CD4-positive, alpha-beta memory T cell (primary cell): Measurements from ENCODE around the gene KCND2. TPM values are rescaled to one million over a fixed set of nuclear protein-coding genes. Genes with fewer than 3 reads are reported as not detected.

Experiments
- CTCF ChIA-PET: fragments of 350-600 bp; sonication (Branson Sonifier 250); formaldehyde crosslinking; loops from one replicate; lab custom pipeline; 2021; ENCODE audit warnings: inconsistent platforms; ENCODE audit not compliant: partially characterized antibody; lab: Charles Lee
- POLR2A ChIA-PET: fragments of 350-600 bp; sonication (Branson Sonifier 250); formaldehyde crosslinking; loops from one replicate; lab custom pipeline; 2021; ENCODE audit not compliant: partially characterized antibody; lab: Charles Lee
- DNase-seq, 5 donors: peaks; one replicate each; pipeline versions ENCODE4 v3.0.0 to v3.0.0-alpha.2; 2020 to 2022; ENCODE audit warnings: mixed read lengths in 1 of 5
- H3K27ac ChIP-seq: one replicate; pipeline ENCODE4 v1.7.0; 2013; ENCODE audit warnings: low read depth, low read length
- H3K27me3 ChIP-seq: 2 replicates; pipeline ENCODE4 v1.7.0; 2013; ENCODE audit warnings: mild to moderate bottlenecking, low read length, moderate library complexity; ENCODE audit not compliant: insufficient read depth
- H3K36me3 ChIP-seq: 2 replicates; pipeline ENCODE4 v1.7.0; 2013; ENCODE audit warnings: mild to moderate bottlenecking, low read length, moderate library complexity; ENCODE audit not compliant: insufficient read depth
- H3K4me1 ChIP-seq: 2 replicates; pipeline ENCODE4 v1.7.0; 2013; ENCODE audit warnings: mild to moderate bottlenecking, low read length, moderate library complexity; ENCODE audit not compliant: insufficient read depth
- H3K4me3 ChIP-seq, 2 donors: one replicate each; pipeline ENCODE4 v1.7.0; 2013; ENCODE audit warnings: low read length in 2 of 2, mild to moderate bottlenecking in 1 of 2
- H3K9me3 ChIP-seq, 2 donors: one replicate each; pipeline ENCODE4 v1.7.0; 2013; ENCODE audit warnings: low read length in 2 of 2, control low read depth in 1 of 2; ENCODE audit not compliant: control insufficient read depth in 1 of 2
- H3K27ac Mint-ChIP-seq, 7 donors: one replicate each; pipeline ENCODE4 v1.8.0; 2020 to 2021; ENCODE audit warnings: mixed read lengths in 7 of 7, mild to moderate bottlenecking in 6 of 7, inconsistent platforms in 3 of 7, moderate library complexity in 3 of 7
- H3K27me3 Mint-ChIP-seq, 2 donors: one replicate each; pipeline ENCODE4 v1.8.0; 2020 to 2021; ENCODE audit warnings: mixed read lengths in 2 of 2
- H3K36me3 Mint-ChIP-seq, 2 donors: one replicate each; pipeline ENCODE4 v1.8.0; 2020 to 2021; ENCODE audit warnings: mixed read lengths in 2 of 2, inconsistent platforms in 1 of 2, mild to moderate bottlenecking in 1 of 2
- H3K4me1 Mint-ChIP-seq, 4 donors: one replicate each; pipeline ENCODE4 v1.8.0; 2020 to 2021; ENCODE audit warnings: mixed read lengths in 4 of 4, mild to moderate bottlenecking in 1 of 4
- H3K4me3 Mint-ChIP-seq, 8 donors: one replicate each; pipeline ENCODE4 v1.8.0; 2020 to 2021; ENCODE audit warnings: mixed read lengths in 8 of 8, mild to moderate bottlenecking in 7 of 8, moderate library complexity in 6 of 8, inconsistent platforms in 3 of 8
- H3K9me3 Mint-ChIP-seq, 8 donors: one replicate each; pipeline ENCODE4 v1.8.0; 2020 to 2021; ENCODE audit warnings: mixed read lengths in 8 of 8, mild to moderate bottlenecking in 5 of 8, inconsistent platforms in 3 of 8, moderate library complexity in 1 of 8
- intact Hi-C: fragments of 100-400 bp; cut with micrococcal nuclease; formaldehyde crosslinking; loops from one replicate; pipeline ENCODE4 v1.15.1; 2023
- polyA plus RNA-seq, 2 donors: library from polyadenylated mRNA; unstranded; fragments of 300-500 nt; fragmentation: Illumina TruSeq; gene quantifications; one replicate each; pipeline ENCODE4 v1.2.3, GENCODE V29; 2021
- total RNA-seq, 2 experiments: library from RNA; stranded (reverse); gene quantifications; one replicate each; pipeline ENCODE4 v1.2.3, GENCODE V29; 2021

KCND2 gene
- total and polyA plus RNA-seq, 4 experiments from 2014 or later = not detected

GRCh38 chr7:120665068-120665467, 392.1 kb downstream of the KCND2 start:
- Mint-ChIP-seq H3K27ac (no peak overlapping the region), H3K9me3 (peaks cover 0 to 2% (median 0%) of the 10 kb centered on the region in 8 donors), H3K4me3 (no peak overlapping the region), H3K36me3 (no peaks in the 10 kb centered on the region), H3K27me3 (no peaks in the 10 kb centered on the region), H3K4me1 (no peaks in the 10 kb centered on the region)
- no peaks in the 10 kb centered on the region for H3K4me1 ChIP-seq
- no peaks in the 10 kb centered on the region for H3K27me3 ChIP-seq
- CTCF ChIA-PET = no interaction called here
- H3K9me3 ChIP-seq = no peaks in the 10 kb centered on the region
- no peaks in the 10 kb centered on the region for H3K36me3 ChIP-seq
- intact Hi-C loops = no loop called here
- POLR2A ChIA-PET = no interaction called here
- no peak overlapping the region for H3K4me3 ChIP-seq
- H3K27ac ChIP-seq = no peak overlapping the region
- DNase-seq = no peak

- Mint-ChIP-seq H3K4me1 (no peaks in the 10 kb centered on the region), H3K9me3 (peaks cover 0 to 4% (median 0%) of the 10 kb centered on the region in 8 donors), H3K27ac (no peak overlapping the region), H3K36me3 (no peaks in the 10 kb centered on the region), H3K27me3 (no peaks in the 10 kb centered on the region), H3K4me3 (no peak overlapping the region)
- Histone ChIP-seq H3K27me3 (no peaks in the 10 kb centered on the region), H3K9me3 (no peaks in the 10 kb centered on the region), H3K36me3 (no peaks in the 10 kb centered on the region), H3K4me3 (no peak overlapping the region), H3K4me1 (no peaks in the 10 kb centered on the region), H3K27ac (no peak overlapping the region)
- CTCF ChIA-PET = no interaction called here
- intact Hi-C loops = no loop called here
- DNase-seq = no peak
- POLR2A ChIA-PET = interaction anchor here (0.6 kb wide), 1 partner anchor 16 kb away, joined by 4 read pairs; no protein-coding TSS in a partner anchor
Measured at GRCh38 chr7:120675076-120675475, 402.1 kb downstream of the KCND2 start.

- Mint-ChIP-seq H3K4me1 (no peaks in the 10 kb centered on the region), H3K27ac (no peak overlapping the region), H3K27me3 (no peaks in the 10 kb centered on the region), H3K4me3 (no peak overlapping the region), H3K36me3 (no peaks in the 10 kb centered on the region), H3K9me3 (peaks cover 0 to 3% (median 0%) of the 10 kb centered on the region in 8 donors)
- H3K4me3 ChIP-seq = no peak overlapping the region
- H3K9me3 ChIP-seq = no peaks in the 10 kb centered on the region
- no peaks in the 10 kb centered on the region for H3K27me3 ChIP-seq
- ChIA-PET POLR2A (no interaction called here), CTCF (no interaction called here)
- no peaks in the 10 kb centered on the region for H3K4me1 ChIP-seq
- intact Hi-C loops = no loop called here
- DNase-seq = no peak
- H3K36me3 ChIP-seq = no peaks in the 10 kb centered on the region
- H3K27ac ChIP-seq = no peak overlapping the region
Measured at GRCh38 chr7:120677535-120677934, 404.6 kb downstream of the KCND2 start.

- no peaks in the 10 kb centered on the region for H3K4me1 ChIP-seq
- no peak overlapping the region for H3K27ac ChIP-seq
- ChIA-PET POLR2A (no interaction called here), CTCF (no interaction called here)
- Mint-ChIP-seq H3K36me3 (no peaks in the 10 kb centered on the region), H3K4me1 (no peaks in the 10 kb centered on the region), H3K27me3 (no peaks in the 10 kb centered on the region), H3K4me3 (no peak overlapping the region), H3K27ac (no peak overlapping the region), H3K9me3 (peaks cover 0 to 2% (median 0%) of the 10 kb centered on the region in 8 donors)
- DNase-seq = no peak
- no peak overlapping the region for H3K4me3 ChIP-seq
- intact Hi-C loops = no loop called here
- H3K36me3 ChIP-seq = no peaks in the 10 kb centered on the region
- no peaks in the 10 kb centered on the region for H3K27me3 ChIP-seq
- no peaks in the 10 kb centered on the region for H3K9me3 ChIP-seq
Measured at GRCh38 chr7:120680985-120681384, 408.0 kb downstream of the KCND2 start.

- no peaks in the 10 kb centered on the region for H3K36me3 Mint-ChIP-seq
- CTCF ChIA-PET = no interaction called here
- POLR2A ChIA-PET = no interaction called here
Measured at GRCh38 chr7:120684463-120684862, 411.5 kb downstream of the KCND2 start.

GRCh38 chr7:120691915-120692314, 418.9 kb downstream of the KCND2 start:
- Histone ChIP-seq H3K27me3 (no peaks in the 10 kb centered on the region), H3K9me3 (no peaks in the 10 kb centered on the region), H3K4me1 (no peaks in the 10 kb centered on the region), H3K36me3 (no peaks in the 10 kb centered on the region), H3K4me3 (no peak overlapping the region), H3K27ac (no peak overlapping the region)
- peaks cover 0 to 5% (median 0%) of the 10 kb centered on the region in 8 donors for H3K9me3 Mint-ChIP-seq
- no peak overlapping the region for H3K4me3 Mint-ChIP-seq
- no peaks in the 10 kb centered on the region for H3K36me3 Mint-ChIP-seq
- H3K4me1 Mint-ChIP-seq = no peaks in the 10 kb centered on the region
- H3K27ac Mint-ChIP-seq = no peak overlapping the region
- CTCF ChIA-PET = no interaction called here
- no peak for DNase-seq
- no peaks in the 10 kb centered on the region for H3K27me3 Mint-ChIP-seq
- POLR2A ChIA-PET = interaction anchor here (0.6 kb wide), 1 partner anchor 17 kb away, joined by 4 read pairs; no protein-coding TSS in a partner anchor
- intact Hi-C loops = no loop called here

More at GRCh38 chr7:120684463-120684862, 411.5 kb downstream of the KCND2 start:
- no peaks in the 10 kb centered on the region for H3K27me3 ChIP-seq
- Mint-ChIP-seq H3K4me3 (no peak overlapping the region), H3K9me3 (peaks cover 0 to 2% (median 0%) of the 10 kb centered on the region in 8 donors), H3K27me3 (no peaks in the 10 kb centered on the region), H3K4me1 (no peaks in the 10 kb centered on the region), H3K27ac (no peak overlapping the region)
- no peaks in the 10 kb centered on the region for H3K9me3 ChIP-seq
- no peaks in the 10 kb centered on the region for H3K36me3 ChIP-seq
- no peak overlapping the region for H3K4me3 ChIP-seq
- DNase-seq = no peak
- intact Hi-C loops = no loop called here
- H3K27ac ChIP-seq = no peak overlapping the region
- H3K4me1 ChIP-seq = no peaks in the 10 kb centered on the region

GRCh38 chr7:120695848-120696247, 422.9 kb downstream of the KCND2 start:
- Histone ChIP-seq H3K36me3 (no peaks in the 10 kb centered on the region), H3K27ac (no peak overlapping the region), H3K4me1 (no peaks in the 10 kb centered on the region), H3K4me3 (no peak overlapping the region), H3K27me3 (no peaks in the 10 kb centered on the region), H3K9me3 (no peaks in the 10 kb centered on the region)
- H3K36me3 Mint-ChIP-seq = no peaks in the 10 kb centered on the region
- no peaks in the 10 kb centered on the region for H3K27me3 Mint-ChIP-seq
- ChIA-PET POLR2A (no interaction called here), CTCF (no interaction called here)
- H3K4me3 Mint-ChIP-seq = no peak overlapping the region
- intact Hi-C loops = no loop called here
- no peak for DNase-seq
- peaks cover 0 to 5% (median 1%) of the 10 kb centered on the region in 8 donors for H3K9me3 Mint-ChIP-seq
- no peak overlapping the region for H3K27ac Mint-ChIP-seq
- H3K4me1 Mint-ChIP-seq = no peaks in the 10 kb centered on the region

- Histone ChIP-seq H3K9me3 (no peaks in the 10 kb centered on the region), H3K4me3 (no peak overlapping the region), H3K27ac (no peak overlapping the region), H3K4me1 (no peaks in the 10 kb centered on the region), H3K36me3 (no peaks in the 10 kb centered on the region), H3K27me3 (no peaks in the 10 kb centered on the region)
- ChIA-PET POLR2A (no interaction called here), CTCF (no interaction called here)
- H3K9me3 Mint-ChIP-seq = peaks cover 0 to 7% (median 1%) of the 10 kb centered on the region in 8 donors
- intact Hi-C loops = no loop called here
- H3K27me3 Mint-ChIP-seq = no peaks in the 10 kb centered on the region
- no peaks in the 10 kb centered on the region for H3K4me1 Mint-ChIP-seq
- H3K36me3 Mint-ChIP-seq = no peaks in the 10 kb centered on the region
- DNase-seq = no peak
- H3K27ac Mint-ChIP-seq = no peak overlapping the region
- no peak overlapping the region for H3K4me3 Mint-ChIP-seq
Measured at GRCh38 chr7:120700796-120701195, 427.8 kb downstream of the KCND2 start.
